GM19463 (cell line): ENCODE data around the gene C17orf107.
A peak's percentile ranks its signal among the peaks of the same experiment; 100 is the strongest.

Experiments used
- ATAC-seq: cut with Tn5 transposase; IDR thresholded peaks from one replicate; pipeline ENCODE4 v1.9.1; 2021; ENCODE audit warnings: mild to moderate bottlenecking, moderate library complexity; ENCODE audit not compliant: unreplicated experiment

The C17orf107 gene

DNA sequence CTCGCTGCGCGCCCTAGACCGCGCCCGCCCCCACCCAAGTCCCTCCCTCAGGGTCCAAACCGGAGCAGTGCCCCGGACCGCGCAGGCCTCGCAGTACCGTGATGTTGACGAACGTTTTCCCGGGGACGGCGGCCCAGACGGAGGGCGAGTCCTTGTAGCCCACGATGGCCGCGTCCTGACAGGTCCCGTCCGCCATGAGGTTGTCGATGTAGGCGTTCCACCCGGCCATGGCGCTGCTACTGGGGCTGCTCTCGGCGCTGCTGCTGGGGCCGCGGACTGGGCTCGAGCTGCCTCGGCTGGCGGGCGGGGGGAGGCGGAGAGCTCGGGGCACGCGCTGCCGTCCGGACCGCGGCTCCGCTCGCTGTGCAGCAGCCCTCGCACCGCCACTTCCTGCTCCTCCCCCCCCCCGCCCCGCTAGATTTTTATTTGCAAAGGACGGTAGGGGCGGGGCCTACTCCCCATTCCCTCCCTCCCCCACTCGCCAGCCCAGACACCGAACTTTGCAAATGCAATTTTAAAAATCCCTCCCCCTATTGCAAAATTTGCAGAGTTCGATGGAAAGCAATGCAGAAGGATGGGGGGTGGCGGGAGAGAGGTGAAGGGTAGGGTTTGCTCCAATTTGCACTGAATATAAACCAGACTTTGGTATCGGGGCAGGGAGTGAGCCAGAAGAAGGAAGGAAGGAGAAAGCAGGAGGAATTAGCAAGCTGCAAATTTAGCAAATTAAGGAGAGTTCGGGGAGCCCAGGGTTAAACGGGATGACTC, 49.0 kb downstream of the C17orf107 start, which contains the start of gene PFN1:
Gene PFN1 (minus strand): TSS at position 365 of the 765 bp plus-strand sequence. CDS start 136 bp downstream, at position 229.
- ATAC-seq = no peak

DNA sequence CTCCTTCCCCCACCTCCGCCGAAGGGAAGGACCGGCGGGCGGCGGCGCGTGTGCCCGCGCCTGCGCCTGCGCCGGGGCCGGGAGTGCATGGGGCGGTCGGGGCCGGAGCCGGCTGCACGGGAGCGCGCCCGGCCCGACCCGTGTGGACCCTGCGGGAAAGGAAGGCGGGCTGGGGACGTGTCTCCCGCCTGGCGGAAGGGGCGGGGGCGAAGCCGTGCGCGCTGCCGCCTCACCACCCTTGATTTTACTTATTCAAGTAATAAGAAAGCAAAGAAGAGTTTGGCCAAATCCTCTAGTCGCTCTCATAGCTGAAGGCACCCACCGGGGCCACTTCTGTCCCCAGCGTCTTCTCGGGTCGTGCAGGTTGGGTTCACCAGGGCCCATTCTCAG, 49.6 kb downstream of the C17orf107 start:
- ATAC-seq = peak; percentile 34

GRCh38 chr17:4949321-4950074, 50.2 kb downstream of the C17orf107 start:
- peak; percentile 29 for ATAC-seq

- no peak for ATAC-seq
Observed at GRCh38 chr17:4950075-4950745, 50.9 kb downstream of the C17orf107 start.

GRCh38 chr17:4950746-4951204, 51.4 kb downstream of the C17orf107 start, which contains the start of gene ENO3:
TSS of gene ENO3 (plus strand) at chr17:4951119. CDS start at chr17:4951830, 711 bp downstream.
- no peak for ATAC-seq

- no peak for ATAC-seq
Observed at GRCh38 chr17:4951486-4951885, 52.1 kb downstream of the C17orf107 start.
